ENCODE results near the gene MALT1.
"Not testable (repeated sequence)": the region's sequence is repeated elsewhere in the genome, so short reads cannot be mapped to it uniquely, and the experiment has no call there.

The MALT1 gene

GRCh38 chr18:58755304-58756010, 84.2 kb downstream of the MALT1 start:
- Histone ChIP-seq H3K4me3 (ENCODE audit: low read depth in 1 of 5, low read length in 5 of 5) (no peak overlapping the region), H3K27me3 (ENCODE audit: control insufficient read depth in 5 of 5, insufficient read depth in 4 of 5, low read length in 5 of 5) (peaks cover 2 to 15% (median 8%) of the 10 kb centered on the region in 5 donors), H3K9me3 (ENCODE audit: control insufficient read depth in 5 of 5, low read length in 5 of 5) (no peaks in the 10 kb centered on the region), H3K36me3 (ENCODE audit: control insufficient read depth in 5 of 5, insufficient read depth in 5 of 5, low read length in 5 of 5) (peaks cover 2 to 5% (median 2%) of the 10 kb centered on the region in 5 donors), H3K27ac (ENCODE audit: low read depth, low read length) (no peak overlapping the region), H3K4me1 (ENCODE audit: control insufficient read depth in 5 of 5, insufficient read depth in 5 of 5, low read length in 5 of 5) (peaks cover 0 to 9% (median 2%) of the 10 kb centered on the region in 5 donors), H3K9ac (ENCODE audit: low read length in 5 of 5) (no peak overlapping the region)

GRCh38 chr18:58756148-58756547, 84.9 kb downstream of the MALT1 start:
- H3K27ac ChIP-seq (ENCODE audit: low read depth, low read length), result no peak overlapping the region

GRCh38 chr18:58756596-58757240, 85.5 kb downstream of the MALT1 start:
- H3K9me3 ChIP-seq (ENCODE audit: control insufficient read depth in 5 of 5, low read length in 5 of 5), result no peaks in the 10 kb centered on the region
- no peak overlapping the region for H3K27ac ChIP-seq (ENCODE audit: low read depth, low read length)
- H3K27me3 ChIP-seq (ENCODE audit: control insufficient read depth in 5 of 5, insufficient read depth in 4 of 5, low read length in 5 of 5), result peaks cover 2 to 15% (median 8%) of the 10 kb centered on the region in 5 donors
- peaks cover 0 to 9% (median 2%) of the 10 kb centered on the region in 5 donors for H3K4me1 ChIP-seq (ENCODE audit: control insufficient read depth in 5 of 5, insufficient read depth in 5 of 5, low read length in 5 of 5)
- no peaks in the 10 kb centered on the region for H3K36me3 ChIP-seq (ENCODE audit: control insufficient read depth in 5 of 5, insufficient read depth in 5 of 5, low read length in 5 of 5)
- no peak overlapping the region for H3K4me3 ChIP-seq (ENCODE audit: low read depth in 1 of 5, low read length in 5 of 5)
- H3K9ac ChIP-seq (ENCODE audit: low read length in 5 of 5), result no peak overlapping the region

More at GRCh38 chr18:58756148-58756547, 84.9 kb downstream of the MALT1 start:
- peaks cover 0 to 9% (median 2%) of the 10 kb centered on the region in 5 donors for H3K4me1 ChIP-seq (ENCODE audit: control insufficient read depth in 5 of 5, insufficient read depth in 5 of 5, low read length in 5 of 5)
- H3K36me3 ChIP-seq (ENCODE audit: control insufficient read depth in 5 of 5, insufficient read depth in 5 of 5, low read length in 5 of 5), result no peaks in the 10 kb centered on the region
- peaks cover 2 to 15% (median 8%) of the 10 kb centered on the region in 5 donors for H3K27me3 ChIP-seq (ENCODE audit: control insufficient read depth in 5 of 5, insufficient read depth in 4 of 5, low read length in 5 of 5)
- no peak overlapping the region for H3K9ac ChIP-seq (ENCODE audit: low read length in 5 of 5)
- no peaks in the 10 kb centered on the region for H3K9me3 ChIP-seq (ENCODE audit: control insufficient read depth in 5 of 5, low read length in 5 of 5)
- H3K4me3 ChIP-seq (ENCODE audit: low read depth in 1 of 5, low read length in 5 of 5), result no peak overlapping the region

- H3K9ac ChIP-seq (ENCODE audit: low read length in 5 of 5); H3K4me3 ChIP-seq (ENCODE audit: low read depth in 1 of 5, low read length in 5 of 5); H3K36me3 ChIP-seq (ENCODE audit: control insufficient read depth in 5 of 5, insufficient read depth in 5 of 5, low read length in 5 of 5); H3K4me1 ChIP-seq (ENCODE audit: control insufficient read depth in 5 of 5, insufficient read depth in 5 of 5, low read length in 5 of 5); H3K27ac ChIP-seq (ENCODE audit: low read depth, low read length); H3K9me3 ChIP-seq (ENCODE audit: control insufficient read depth in 5 of 5, low read length in 5 of 5): not testable (repeated sequence)
- H3K27me3 ChIP-seq (ENCODE audit: control insufficient read depth in 5 of 5, insufficient read depth in 4 of 5, low read length in 5 of 5), result peaks cover 2 to 15% (median 8%) of the 10 kb centered on the region in 5 donors
Observed at GRCh38 chr18:58757351-58757750, 86.1 kb downstream of the MALT1 start.

- Histone ChIP-seq H3K9me3 (ENCODE audit: control insufficient read depth in 5 of 5, low read length in 5 of 5) (no peaks in the 10 kb centered on the region), H3K4me3 (ENCODE audit: low read depth in 1 of 5, low read length in 5 of 5) (no peak overlapping the region), H3K36me3 (ENCODE audit: control insufficient read depth in 5 of 5, insufficient read depth in 5 of 5, low read length in 5 of 5) (no peaks in the 10 kb centered on the region), H3K9ac (ENCODE audit: low read length in 5 of 5) (no peak overlapping the region), H3K27me3 (ENCODE audit: control insufficient read depth in 5 of 5, insufficient read depth in 4 of 5, low read length in 5 of 5) (peaks cover 5 to 15% (median 8%) of the 10 kb centered on the region in 5 donors), H3K4me1 (ENCODE audit: control insufficient read depth in 5 of 5, insufficient read depth in 5 of 5, low read length in 5 of 5) (peaks cover 0 to 9% (median 2%) of the 10 kb centered on the region in 5 donors), H3K27ac (ENCODE audit: low read depth, low read length) (no peak overlapping the region)
Observed at GRCh38 chr18:58758046-58758445, 86.8 kb downstream of the MALT1 start.

GRCh38 chr18:58758606-58759005, 87.3 kb downstream of the MALT1 start:
- Histone ChIP-seq H3K4me1 (ENCODE audit: control insufficient read depth in 5 of 5, insufficient read depth in 5 of 5, low read length in 5 of 5) (peaks cover 0 to 9% (median 2%) of the 10 kb centered on the region in 5 donors), H3K27me3 (ENCODE audit: control insufficient read depth in 5 of 5, insufficient read depth in 4 of 5, low read length in 5 of 5) (peaks cover 5 to 15% (median 8%) of the 10 kb centered on the region in 5 donors), H3K9ac (ENCODE audit: low read length in 5 of 5) (no peak overlapping the region)

GRCh38 chr18:58761241-58761969, 90.1 kb downstream of the MALT1 start:
- Histone ChIP-seq H3K4me3 (ENCODE audit: low read depth in 1 of 5, low read length in 5 of 5) (no peak overlapping the region), H3K27me3 (ENCODE audit: control insufficient read depth in 5 of 5, insufficient read depth in 4 of 5, low read length in 5 of 5) (peaks cover 5 to 12% (median 8%) of the 10 kb centered on the region in 5 donors), H3K36me3 (ENCODE audit: control insufficient read depth in 5 of 5, insufficient read depth in 5 of 5, low read length in 5 of 5) (no peaks in the 10 kb centered on the region), H3K4me1 (ENCODE audit: control insufficient read depth in 5 of 5, insufficient read depth in 5 of 5, low read length in 5 of 5) (peaks cover 0 to 3% (median 0%) of the 10 kb centered on the region in 5 donors), H3K9ac (ENCODE audit: low read length in 5 of 5) (no peak overlapping the region), H3K9me3 (ENCODE audit: control insufficient read depth in 5 of 5, low read length in 5 of 5) (no peaks in the 10 kb centered on the region), H3K27ac (ENCODE audit: low read depth, low read length) (no peak overlapping the region)

More at GRCh38 chr18:58758606-58759005, 87.3 kb downstream of the MALT1 start:
- H3K4me3 ChIP-seq (ENCODE audit: low read depth in 1 of 5, low read length in 5 of 5), result no peak overlapping the region
- H3K27ac ChIP-seq (ENCODE audit: low read depth, low read length), result no peak overlapping the region
- no peaks in the 10 kb centered on the region for H3K9me3 ChIP-seq (ENCODE audit: control insufficient read depth in 5 of 5, low read length in 5 of 5)
- no peaks in the 10 kb centered on the region for H3K36me3 ChIP-seq (ENCODE audit: control insufficient read depth in 5 of 5, insufficient read depth in 5 of 5, low read length in 5 of 5)

- no peaks in the 10 kb centered on the region for H3K9me3 ChIP-seq (ENCODE audit: control insufficient read depth in 5 of 5, low read length in 5 of 5)
- H3K27ac ChIP-seq (ENCODE audit: low read depth, low read length), result no peak overlapping the region
- H3K36me3 ChIP-seq (ENCODE audit: control insufficient read depth in 5 of 5, insufficient read depth in 5 of 5, low read length in 5 of 5), result no peaks in the 10 kb centered on the region
- H3K4me1 ChIP-seq (ENCODE audit: control insufficient read depth in 5 of 5, insufficient read depth in 5 of 5, low read length in 5 of 5), result peaks cover 0 to 3% (median 0%) of the 10 kb centered on the region in 5 donors
- peaks cover 5 to 8% (median 8%) of the 10 kb centered on the region in 5 donors for H3K27me3 ChIP-seq (ENCODE audit: control insufficient read depth in 5 of 5, insufficient read depth in 4 of 5, low read length in 5 of 5)
- no peak overlapping the region for H3K9ac ChIP-seq (ENCODE audit: low read length in 5 of 5)
- H3K4me3 ChIP-seq (ENCODE audit: low read depth in 1 of 5, low read length in 5 of 5), result no peak overlapping the region
Observed at GRCh38 chr18:58761970-58762780, 90.9 kb downstream of the MALT1 start.

GRCh38 chr18:58762781-58763171, 91.5 kb downstream of the MALT1 start:
- Histone ChIP-seq H3K9me3 (ENCODE audit: control insufficient read depth in 5 of 5, low read length in 5 of 5) (no peaks in the 10 kb centered on the region), H3K36me3 (ENCODE audit: control insufficient read depth in 5 of 5, insufficient read depth in 5 of 5, low read length in 5 of 5) (no peaks in the 10 kb centered on the region), H3K4me3 (ENCODE audit: low read depth in 1 of 5, low read length in 5 of 5) (no peak overlapping the region), H3K9ac (ENCODE audit: low read length in 5 of 5) (no peak overlapping the region), H3K27ac (ENCODE audit: low read depth, low read length) (no peak overlapping the region), H3K4me1 (ENCODE audit: control insufficient read depth in 5 of 5, insufficient read depth in 5 of 5, low read length in 5 of 5) (peaks cover 0 to 3% (median 1%) of the 10 kb centered on the region in 5 donors), H3K27me3 (ENCODE audit: control insufficient read depth in 5 of 5, insufficient read depth in 4 of 5, low read length in 5 of 5) (peaks cover 4 to 8% (median 6%) of the 10 kb centered on the region in 5 donors)

Data from subcutaneous abdominal adipose tissue (tissue), 5 donors.